Astrocyte (in vitro differentiated cells and primary cell): ENCODE results near the gene PON1. TPM values are rescaled to one million over a fixed set of nuclear protein-coding genes. Genes with fewer than 3 reads are reported as not detected.

Experiments used
- DNase-seq: peaks from one replicate; pipeline ENCODE4 v3.0.0-alpha.2; 2010; ENCODE audit warnings: low read depth
- FAIRE-seq: peaks from 2 replicates; lab custom pipeline; 2011; peaks lifted over from hg19 to GRCh38; lab: Jason Lieb, UNC
- H2AFZ ChIP-seq: 2 replicates; pipeline ENCODE4 v1.6.0; 2012; ENCODE audit warnings: low read depth, low read length, inconsistent platforms
- H3K27ac ChIP-seq: 2 replicates; pipeline ENCODE4 v1.5.1; 2011; ENCODE audit warnings: low read depth, low read length, inconsistent platforms
- H3K27me3 ChIP-seq: 2 replicates; pipeline ENCODE4 v1.6.0; 2011; ENCODE audit warnings: low read length, inconsistent platforms; ENCODE audit not compliant: insufficient read depth
- H3K36me3 ChIP-seq: 2 replicates; pipeline ENCODE4 v1.5.1; 2011; ENCODE audit warnings: low read length, inconsistent platforms; ENCODE audit not compliant: insufficient read depth
- H3K4me1 ChIP-seq: 2 replicates; pipeline ENCODE4 v1.5.1; 2011; ENCODE audit warnings: low read length, inconsistent platforms; ENCODE audit not compliant: insufficient read depth
- H3K4me2 ChIP-seq: 2 replicates; pipeline ENCODE4 v1.6.0; 2012; ENCODE audit warnings: low read length, inconsistent platforms
- H3K4me3 ChIP-seq: 2 replicates; pipeline ENCODE4 v1.5.1; 2011; ENCODE audit warnings: low read depth, mild to moderate bottlenecking, low read length, inconsistent platforms; ENCODE audit not compliant: insufficient read depth
- H3K79me2 ChIP-seq: 2 replicates; pipeline ENCODE4 v1.6.0; 2012; ENCODE audit warnings: mild to moderate bottlenecking, low read length, inconsistent platforms; ENCODE audit not compliant: insufficient read depth
- H3K9ac ChIP-seq: 2 replicates; pipeline ENCODE4 v1.6.0; 2012; ENCODE audit warnings: mild to moderate bottlenecking, low read length, inconsistent platforms
- H3K9me3 ChIP-seq: 2 replicates; pipeline ENCODE4 v1.5.1; 2012; ENCODE audit warnings: low read depth, mild to moderate bottlenecking, low read length, inconsistent platforms; ENCODE audit not compliant: insufficient read depth
- H4K20me1 ChIP-seq: 2 replicates; pipeline ENCODE4 v1.6.0; 2012; ENCODE audit warnings: low read length, inconsistent platforms; ENCODE audit not compliant: insufficient read depth
- H3K27ac Mint-ChIP-seq: one replicate; pipeline ENCODE4 v1.8.0; 2021; ENCODE audit warnings: mild to moderate bottlenecking, mixed read lengths; ENCODE audit not compliant: unreplicated experiment
- H3K27me3 Mint-ChIP-seq: one replicate; pipeline ENCODE4 v1.8.0; 2021; ENCODE audit warnings: low read depth, mixed read lengths; ENCODE audit not compliant: unreplicated experiment
- H3K36me3 Mint-ChIP-seq: one replicate; pipeline ENCODE4 v1.8.0; 2021; ENCODE audit warnings: low read depth, mixed read lengths; ENCODE audit not compliant: unreplicated experiment
- H3K4me1 Mint-ChIP-seq: one replicate; pipeline ENCODE4 v1.8.0; 2021; ENCODE audit warnings: low read depth, mixed read lengths; ENCODE audit not compliant: unreplicated experiment
- H3K4me3 Mint-ChIP-seq: one replicate; pipeline ENCODE4 v1.8.0; 2021; ENCODE audit warnings: mild to moderate bottlenecking, moderate library complexity, mixed read lengths; ENCODE audit not compliant: unreplicated experiment
- H3K9me3 Mint-ChIP-seq: one replicate; pipeline ENCODE4 v1.8.0; 2021; ENCODE audit warnings: mild to moderate bottlenecking, mixed read lengths; ENCODE audit not compliant: unreplicated experiment
- CTCF ChIP-seq: IDR thresholded peaks from 2 replicates; pipeline ENCODE4 v1.5.1; 2011; ENCODE audit warnings: low read depth, mild to moderate bottlenecking, inconsistent platforms, low read length, moderate library complexity; ENCODE audit not compliant: insufficient read depth
- EZH2 ChIP-seq: IDR thresholded peaks from 2 replicates; pipeline ENCODE4 v1.6.1; 2012; ENCODE audit warnings: mild to moderate bottlenecking, low read length, inconsistent platforms; ENCODE audit not compliant: insufficient read depth
- total RNA-seq: library from RNA; stranded (reverse); gene quantifications from 2 replicates; pipeline ENCODE4 v1.2.1, GENCODE V29; 2021

The PON1 gene
- total RNA-seq, 1 donor from 2014 or later: 1.00 TPM

- FAIRE-seq (no peak), DNase-seq (no peak)
- Mint-ChIP-seq H3K36me3 (no peaks in the 10 kb centered on the region), H3K4me1 (no peaks in the 10 kb centered on the region), H3K27me3 (no peaks in the 10 kb centered on the region), H3K27ac (no peak overlapping the region), H3K9me3 (no peaks in the 10 kb centered on the region), H3K4me3 (no peak overlapping the region)
- Histone ChIP-seq H2AFZ (no peak overlapping the region), H3K79me2 (no peaks in the 10 kb centered on the region), H3K4me1 (no peaks in the 10 kb centered on the region), H3K9ac (no peak overlapping the region), H3K27ac (no peak overlapping the region), H3K27me3 (no peaks in the 10 kb centered on the region), H3K9me3 (no peaks in the 10 kb centered on the region), H3K4me3 (no peak overlapping the region), H4K20me1 (no peaks in the 10 kb centered on the region), H3K4me2 (no peak overlapping the region), H3K36me3 (no peaks in the 10 kb centered on the region)
- TF ChIP-seq EZH2 (no peak), CTCF (no peak)
Observed at GRCh38 chr7:95279417-95279816, 44.9 kb downstream of the PON1 start.

GRCh38 chr7:95276114-95276513 is 48.2 kb downstream of the PON1 start:
- Mint-ChIP-seq H3K4me1 (no peaks in the 10 kb centered on the region), H3K9me3 (no peaks in the 10 kb centered on the region), H3K36me3 (no peaks in the 10 kb centered on the region), H3K27ac (no peak overlapping the region), H3K27me3 (no peaks in the 10 kb centered on the region), H3K4me3 (no peak overlapping the region)
- Histone ChIP-seq H4K20me1 (no peaks in the 10 kb centered on the region), H2AFZ (no peak overlapping the region), H3K27me3 (no peaks in the 10 kb centered on the region), H3K9me3 (no peaks in the 10 kb centered on the region), H3K4me2 (no peak overlapping the region), H3K36me3 (no peaks in the 10 kb centered on the region), H3K4me1 (no peaks in the 10 kb centered on the region), H3K4me3 (no peak overlapping the region), H3K9ac (no peak overlapping the region), H3K79me2 (no peaks in the 10 kb centered on the region), H3K27ac (no peak overlapping the region)
- no peak for TF ChIP-seq EZH2
- TF ChIP-seq CTCF: no peak
- FAIRE-seq: no peak
- no peak for DNase-seq

- no peaks in the 10 kb centered on the region for H4K20me1 ChIP-seq
- DNase-seq (no peak), FAIRE-seq (no peak)
- H3K4me1 ChIP-seq: no peaks in the 10 kb centered on the region
- H3K9me3 ChIP-seq: no peaks in the 10 kb centered on the region
- H3K4me3 Mint-ChIP-seq: no peak overlapping the region
- H3K79me2 ChIP-seq: no peaks in the 10 kb centered on the region
- H3K27ac Mint-ChIP-seq: no peak overlapping the region
- H3K27me3 ChIP-seq: no peaks in the 10 kb centered on the region
- H3K36me3 Mint-ChIP-seq: no peaks in the 10 kb centered on the region
- H2AFZ ChIP-seq: no peak overlapping the region
- H3K27ac ChIP-seq: no peak overlapping the region
- no peak overlapping the region for H3K4me3 ChIP-seq
- no peaks in the 10 kb centered on the region for H3K9me3 Mint-ChIP-seq
- H3K4me2 ChIP-seq: no peak overlapping the region
- H3K27me3 Mint-ChIP-seq: no peaks in the 10 kb centered on the region
- H3K9ac ChIP-seq: no peak overlapping the region
- H3K36me3 ChIP-seq: no peaks in the 10 kb centered on the region
- TF ChIP-seq EZH2 (no peak), CTCF (no peak)
- H3K4me1 Mint-ChIP-seq: peaks cover 7% of the 10 kb centered on the region
Observed at GRCh38 chr7:95269640-95270039, 54.7 kb downstream of the PON1 start.
